Placental pericyte (primary cell): Measurements from ENCODE around the gene MYH13. TPM values are rescaled to one million over a fixed set of nuclear protein-coding genes. Genes with fewer than 3 reads are reported as not detected.

Experiments used
- total RNA-seq: library from RNA; depleted of rRNA; stranded (reverse); fragments of >200 nt; gene quantifications from 2 replicates; pipeline ENCODE4 v1.2.3, GENCODE V29; 2012

MYH13 gene
- total RNA-seq, result not detected in 2 replicates

DNA sequence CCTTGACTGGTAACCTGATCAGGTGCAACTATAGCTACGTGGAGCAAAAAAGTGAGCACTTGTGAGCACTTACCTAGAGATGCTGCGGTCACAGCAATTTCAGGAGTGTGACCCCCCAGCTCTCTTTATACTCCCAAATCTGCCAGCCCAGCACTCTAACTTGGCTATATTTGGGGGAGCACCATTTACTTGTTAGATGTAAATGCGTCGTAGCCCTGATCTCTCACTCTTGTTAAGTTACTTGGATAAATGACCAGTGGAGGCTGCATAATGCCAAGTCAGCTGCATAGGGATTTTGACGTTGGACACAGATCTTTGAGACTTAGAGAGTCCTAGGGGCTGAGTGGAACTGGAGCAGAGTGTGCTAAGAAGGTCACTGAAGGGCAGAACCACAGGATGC is at the start of gene MYH13:
MYH13 (minus strand) TSS at position 101 of the 400 bp plus-strand sequence. CDS start 8,476 bp downstream, outside the sequence.

DNA sequence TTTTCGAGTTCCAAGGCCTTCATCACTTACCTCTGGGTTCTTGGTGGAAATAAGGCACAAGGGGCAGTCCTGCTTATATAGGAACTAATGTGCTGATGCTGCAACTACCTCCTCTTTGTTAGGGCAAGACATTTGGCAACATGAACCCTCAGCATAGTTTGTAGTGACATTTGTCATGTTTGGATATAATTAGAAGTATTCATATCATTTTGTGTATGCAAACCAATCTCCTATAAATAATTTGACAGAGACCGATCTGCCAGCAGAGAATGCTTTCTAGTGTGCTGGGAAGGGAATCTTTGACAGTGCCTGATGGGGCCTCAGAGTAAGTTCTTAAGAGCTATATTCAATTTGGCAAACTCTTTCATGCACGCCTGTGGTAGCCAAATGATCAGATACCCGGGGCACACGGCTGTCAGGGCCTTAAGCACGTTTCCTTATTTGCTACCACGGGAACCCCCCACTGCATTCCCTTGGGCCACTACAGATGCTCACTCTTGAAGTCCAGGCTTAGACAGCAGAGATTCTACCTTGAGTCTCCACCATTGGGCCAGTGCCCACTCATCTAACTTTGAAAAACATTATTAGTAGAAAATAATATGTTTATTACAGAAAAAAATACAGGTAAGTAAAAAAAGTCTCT is 49.2 kb upstream of the MYH13 start, which contains the start of gene MYH8:
MYH8 (minus strand) TSS at position 51 of the 643 bp plus-strand sequence. CDS start 1,723 bp downstream, outside the sequence.

Other genes with a start within 250 kb of the MYH13 start
- 6.7 and 21.7 TPM in 2 replicates for gene GAS7, start 174.4 kb downstream of the MYH13 start, total RNA-seq
- not detected in 2 replicates for gene MYH8, start 48.9 kb upstream of the MYH13 start, total RNA-seq
- gene MYH4, start 96.6 kb upstream of the MYH13 start, total RNA-seq, result not detected in 2 replicates
- not detected in 2 replicates for gene MYH1, start 145.5 kb upstream of the MYH13 start, total RNA-seq
- gene MYH2, start 176.7 kb upstream of the MYH13 start, total RNA-seq, result not detected in 2 replicates